Mesodermal cell (in vitro differentiated cells): ENCODE results near the gene PLEKHA7.
"Not testable (repeated sequence)": the region's sequence is repeated elsewhere in the genome, so short reads cannot be mapped to it uniquely, and the experiment has no call there.

ENCODE experiments used
- H3K27ac ChIP-seq: 2 replicates; pipeline ENCODE4 v1.7.0; 2013; ENCODE audit warnings: mild to moderate bottlenecking, low read depth, low read length, moderate library complexity; ENCODE audit not compliant: severe bottlenecking
- H3K36me3 ChIP-seq: 2 replicates; pipeline ENCODE4 v1.7.1; 2013; ENCODE audit warnings: mild to moderate bottlenecking, low read length, moderate library complexity; ENCODE audit not compliant: control insufficient read depth, insufficient read depth
- H3K4me1 ChIP-seq: one replicate; pipeline ENCODE4 v1.7.1; 2013; ENCODE audit warnings: mild to moderate bottlenecking, low read length; ENCODE audit not compliant: insufficient read depth, control insufficient read depth, poor library complexity, severe bottlenecking
- H3K4me3 ChIP-seq: 2 replicates; pipeline ENCODE4 v1.7.0; 2013; ENCODE audit warnings: low read length, control low read depth, mild to moderate bottlenecking; ENCODE audit not compliant: insufficient read depth, poor library complexity, severe bottlenecking; ENCODE audit errors: extremely low read depth
- H3K9me3 ChIP-seq: 2 replicates; pipeline ENCODE4 v1.7.1; 2013; ENCODE audit warnings: mild to moderate bottlenecking, low read length, moderate library complexity; ENCODE audit not compliant: control insufficient read depth
- WGBS, 2 experiments: methylation state at CpG; one replicate each; pipeline ENCODE4 v1.1.5; 2013; ENCODE audit warnings: missing lambda C conversion rate in 2 of 2; ENCODE audit not compliant: insufficient coverage in 2 of 2; 5-methylcytosine and 5-hydroxymethylcytosine counted together

PLEKHA7 gene

GRCh38 chr11:16893456-16894066 is 120.7 kb downstream of the PLEKHA7 start:
- Histone ChIP-seq H3K36me3 (no peaks in the 10 kb centered on the region), H3K27ac (no peak overlapping the region), H3K4me3 (no peak overlapping the region), H3K9me3 (peaks cover 8% of the 10 kb centered on the region), H3K4me1 (peaks cover 11% of the 10 kb centered on the region)
- WGBS, 2 experiments, result 89 to 93% methylated on average over 3 of the region's 4 CpGs

GRCh38 chr11:16891964-16892363 is 122.2 kb downstream of the PLEKHA7 start:
- WGBS, 2 experiments, result 100% methylated on average over 1 of the region's 1 CpG
- H3K36me3 ChIP-seq, result no peaks in the 10 kb centered on the region
- peaks cover 11% of the 10 kb centered on the region for H3K4me1 ChIP-seq
- peaks cover 8% of the 10 kb centered on the region for H3K9me3 ChIP-seq
- no peak overlapping the region for H3K27ac ChIP-seq
- no peak overlapping the region for H3K4me3 ChIP-seq

GRCh38 chr11:16891165-16891564 is 123.0 kb downstream of the PLEKHA7 start:
- Histone ChIP-seq H3K27ac (no peak overlapping the region), H3K36me3 (no peaks in the 10 kb centered on the region)
- WGBS, 2 experiments, result 65 to 94% methylated on average over 2 of the region's 2 CpGs

GRCh38 chr11:16890442-16890841 is 123.8 kb downstream of the PLEKHA7 start:
- peaks cover 11% of the 10 kb centered on the region for H3K4me1 ChIP-seq
- no peaks in the 10 kb centered on the region for H3K36me3 ChIP-seq
- no peak overlapping the region for H3K27ac ChIP-seq
- H3K4me3 ChIP-seq, result no peak overlapping the region
- WGBS, 2 experiments, result no CpG with 5 or more reads among the region's 1 CpG
- H3K9me3 ChIP-seq, result peaks cover 8% of the 10 kb centered on the region

More at GRCh38 chr11:16891165-16891564, 123.0 kb downstream of the PLEKHA7 start:
- no peak overlapping the region for H3K4me3 ChIP-seq
- H3K9me3 ChIP-seq, result peaks cover 8% of the 10 kb centered on the region
- H3K4me1 ChIP-seq, result peaks cover 11% of the 10 kb centered on the region

- no CpG with 5 or more reads among the region's 1 CpG for WGBS, 2 experiments
- Histone ChIP-seq H3K9me3 (peaks cover 8% of the 10 kb centered on the region), H3K27ac (no peak overlapping the region), H3K4me3 (no peak overlapping the region), H3K36me3 (no peaks in the 10 kb centered on the region), H3K4me1 (peaks cover 11% of the 10 kb centered on the region)
Measured at GRCh38 chr11:16889905-16890304, 124.3 kb downstream of the PLEKHA7 start.

GRCh38 chr11:16889010-16889409 is 125.2 kb downstream of the PLEKHA7 start:
- H3K4me1 ChIP-seq, result peaks cover 11% of the 10 kb centered on the region
- H3K4me3 ChIP-seq, H3K9me3 ChIP-seq, H3K27ac ChIP-seq, H3K36me3 ChIP-seq: not testable (repeated sequence)
- 94 to 100% methylated on average over 1 to 2 of the region's 4 CpGs for WGBS, 2 experiments

GRCh38 chr11:16887887-16888286 is 126.3 kb downstream of the PLEKHA7 start:
- WGBS, 2 experiments, result 94 to 95% methylated on average over 16 to 18 of the region's 23 CpGs
- H3K9me3 ChIP-seq, result not testable (repeated sequence)

GRCh38 chr11:16883174-16883573 is 131.0 kb downstream of the PLEKHA7 start:
- Histone ChIP-seq H3K4me3 (no peak overlapping the region), H3K9me3 (no peaks in the 10 kb centered on the region), H3K27ac (no peak overlapping the region), H3K36me3 (no peaks in the 10 kb centered on the region), H3K4me1 (peaks cover 25% of the 10 kb centered on the region)
- 81% methylated on average over 3 of the region's 3 CpGs; no CpG with 5 or more reads in 1 of the 2 experiments for WGBS, 2 experiments

More at GRCh38 chr11:16887887-16888286, 126.3 kb downstream of the PLEKHA7 start:
- not testable (repeated sequence) for H3K27ac ChIP-seq, H3K36me3 ChIP-seq, H3K4me3 ChIP-seq
- peaks cover 18% of the 10 kb centered on the region for H3K4me1 ChIP-seq

- peaks cover 33% of the 10 kb centered on the region for H3K4me1 ChIP-seq
- 84 to 94% methylated on average over 3 of the region's 3 CpGs for WGBS, 2 experiments
- H3K4me3 ChIP-seq, result no peak overlapping the region
- no peaks in the 10 kb centered on the region for H3K36me3 ChIP-seq
- no peak overlapping the region for H3K27ac ChIP-seq
- H3K9me3 ChIP-seq, result no peaks in the 10 kb centered on the region
Measured at GRCh38 chr11:16881766-16882165, 132.4 kb downstream of the PLEKHA7 start.

- no peak overlapping the region for H3K27ac ChIP-seq
- WGBS, 2 experiments, result 67 to 75% methylated on average over 7 to 8 of the region's 8 CpGs
- H3K36me3 ChIP-seq, result no peaks in the 10 kb centered on the region
- H3K4me1 ChIP-seq, result peaks cover 39% of the 10 kb centered on the region
- H3K4me3 ChIP-seq, result no peak overlapping the region
- no peaks in the 10 kb centered on the region for H3K9me3 ChIP-seq
Measured at GRCh38 chr11:16881074-16881709, 133.0 kb downstream of the PLEKHA7 start.

GRCh38 chr11:16880184-16880801 is 133.9 kb downstream of the PLEKHA7 start:
- Histone ChIP-seq H3K27ac (no peak overlapping the region), H3K9me3 (no peaks in the 10 kb centered on the region), H3K4me1 (peaks cover 44% of the 10 kb centered on the region), H3K4me3 (no peak overlapping the region), H3K36me3 (no peaks in the 10 kb centered on the region)
- 84 to 87% methylated on average over 5 to 6 of the region's 7 CpGs for WGBS, 2 experiments
